Lower leg skin (tissue), 3 donors: Measurements from ENCODE around the gene GABRG3.

Experiments
- CTCF ChIP-seq, 3 donors: fragments of 450-650 bp; IDR thresholded peaks; one replicate each; pipeline ENCODE4 v1.5.1; 2016; ENCODE audit warnings: antibody characterized with exemption in 3 of 3, mild to moderate bottlenecking in 3 of 3, moderate library complexity in 2 of 3
- POLR2A ChIP-seq, 2 donors: fragments of 450-650 bp; IDR thresholded peaks; one replicate each; pipeline ENCODE4 v1.6.1; 2016 to 2017; ENCODE audit warnings: antibody characterized with exemption in 2 of 2, mild to moderate bottlenecking in 1 of 2, moderate library complexity in 1 of 2

- TF ChIP-seq POLR2A (IDR thresholded peaks at IDR 0.05) (no peak), CTCF (IDR thresholded peaks at IDR 0.05) (no peak)
Observed at GRCh38 chr15:27165590-27165989, 194.6 kb downstream of the GABRG3 start.
